Measurements from ENCODE around the gene ACOT8. TPM values are rescaled to one million over a fixed set of nuclear protein-coding genes. Genes with fewer than 3 reads are reported as not detected.

ACOT8 gene
- total and polyA plus RNA-seq, 2 of the 4 experiments (the other 2 are of a cell fraction), result 29.8 to 47.5 TPM

- DNase-seq (peak; percentile 90), ATAC-seq (ENCODE audit: low read depth) (peak; percentile 64)
- Histone ChIP-seq H4K8ac (ENCODE audit: low read depth in 2 of 2, low read length in 2 of 2) (peak overlapping the region in 1 of 2 experiments; percentile 51; a peak in 2 of 4 replicates), H2AFZ (replicated peaks; ENCODE audit: low read length, poor library complexity) (no peak overlapping the region), H3K9me3 (ENCODE audit: control insufficient read depth, insufficient read depth, low read length) (no peaks in the 10 kb centered on the region), H4K20me1 (ENCODE audit: insufficient read depth, low read length) (peaks cover 5% of the 10 kb centered on the region; the same call in 1 of the 2 replicates), H2AK5ac (ENCODE audit: low read depth, low read length) (peak overlapping the region; percentile 8; the same call in 1 of the 2 replicates), H3K9ac (ENCODE audit: low read depth, low read length) (no peak overlapping the region), H2BK5ac (ENCODE audit: low read depth, low read length, poor library complexity, severe bottlenecking) (no peak overlapping the region), H4K5ac (ENCODE audit: low read depth, low read length) (peak overlapping the region; percentile 8; the same call in 1 of the 2 replicates), H3K36me3 (ENCODE audit: control insufficient read depth, insufficient read depth, low read length) (peaks cover 40% of the 10 kb centered on the region; the same call in 1 of the 2 replicates), H3K23ac (ENCODE audit: low read depth, low read length) (0 out of 2 replicates have a peak overlapping the region, but pooled peaks have one; percentile 57), H2BK20ac (ENCODE audit: low read depth, low read length) (peak overlapping the region; percentile 37; the same call in 1 of the 2 replicates), H4K91ac (ENCODE audit: insufficient read depth, low read depth, low read length) (no peak overlapping the region; the same call in 1 of the 2 replicates), H3K4ac (ENCODE audit: low read depth, low read length) (peak overlapping the region; percentile 46; the same call in 1 of the 2 replicates), H3K4me3 (ENCODE audit: insufficient read depth, low read depth, low read length) (no peak overlapping the region), H2BK120ac (ENCODE audit: low read depth, low read length) (peak overlapping the region; percentile 75; the same call in 1 of the 2 replicates), H3K4me1 (ENCODE audit: control insufficient read depth, insufficient read depth, low read length) (peaks cover 3% of the 10 kb centered on the region), H3K27ac (ENCODE audit: insufficient read depth, low read length) (no peak overlapping the region), H3K56ac (ENCODE audit: extremely low read depth, insufficient read depth, low read length) (no peak overlapping the region), H3K18ac (ENCODE audit: low read depth, low read length) (no peak overlapping the region), H3K27me3 (ENCODE audit: control insufficient read depth, insufficient read depth, low read length) (no peaks in the 10 kb centered on the region), H3K14ac (replicated peaks; ENCODE audit: low read depth, low read length) (0 out of 2 replicates have a peak overlapping the region, but pooled peaks have one; percentile 68), H3K79me1 (ENCODE audit: low read depth in 1 of 2, low read length in 2 of 2) (peaks cover 0 to 14% of the 10 kb centered on the region in 2 experiments; a peak in 2 of 4 replicates), H3K4me2 (ENCODE audit: low read depth, low read length) (no peak overlapping the region), H3K9me1 (ENCODE audit: insufficient read depth, low read length) (peaks cover 19% of the 10 kb centered on the region), H2AK9ac (replicated peaks; ENCODE audit: low read depth, low read length, poor library complexity) (peak overlapping the region; percentile 23), H2BK15ac (ENCODE audit: low read depth, low read length) (no peak overlapping the region)
- in situ Hi-C loops (cut with MboI; ENCODE audit: low sequenced_read_pairs), result loop anchor here (25.0 kb wide), 1 partner anchor 568 kb away; the partner anchor contains the start of gene SDC4
- intact Hi-C loops (cut with micrococcal nuclease), result no loop called here
- POLR2A ChIA-PET (ENCODE audit: unreplicated experiment), result interaction anchor here (0.9 to 1.1 kb wide), 4 partner anchors 9 to 28 kb away, joined by 3 to 6 read pairs (median 4); no protein-coding TSS in a partner anchor
- BruUV-seq (replicated peaks), result no TSS peak
- peak; percentile 42; the same call in 1 of the 2 replicates for TF ChIP-seq FOS (IDR thresholded peaks at IDR 0.05; ENCODE audit: low read depth, low read length)
- TF ChIP-seq MAZ (IDR thresholded peaks at IDR 0.05; ENCODE audit: borderline replicate concordance, low read depth, low read length), result no peak
- TF ChIP-seq CTCF (conservative IDR thresholded peaks at IDR 0.05; ENCODE audit: low read depth, low read length), result no peak
- no peak for TF ChIP-seq RAD21 (IDR thresholded peaks at IDR 0.05; ENCODE audit: low read length)
- peak; percentile 31 for TF ChIP-seq RCOR1 (IDR thresholded peaks at IDR 0.05; ENCODE audit: insufficient replicate concordance, low read length)
- no peak for TF ChIP-seq MXI1 (IDR thresholded peaks at IDR 0.05; ENCODE audit: borderline replicate concordance, low read depth, low read length)
- dilution Hi-C loops (cut with HindIII; ENCODE audit: low sequenced_read_pairs, unreplicated experiment), result no loop called here
- CTCF ChIA-PET, result interaction anchor here (1.3 to 1.5 kb wide), 2 partner anchors 14 to 15 kb away, joined by 3 read pairs; no protein-coding TSS in a partner anchor
- 80% methylated on average over 1 of the region's 8 CpGs; no CpG with 5 or more reads in 1 of the 2 experiments for WGBS, 2 experiments (ENCODE audit: extremely low coverage in 2 of 2, insufficient read length in 1 of 2)
Observed at GRCh38 chr20:45905505-45906079, 48.4 kb upstream of the ACOT8 start.

All from IMR-90 (cell line).